HT1080 (cell line): Measurements from ENCODE around the gene TRIP12. TPM values are rescaled to one million over a fixed set of nuclear protein-coding genes. Genes with fewer than 3 reads are reported as not detected.
A peak's percentile ranks its signal among the peaks of the same experiment; 100 is the strongest.
"Not testable (repeated sequence)": the region's sequence is repeated elsewhere in the genome, so short reads cannot be mapped to it uniquely, and the experiment has no call there.

Experiments
- DNase-seq: peaks from one replicate; pipeline ENCODE4 v3.0.0-alpha.2; 2015; ENCODE audit warnings: low read depth
- total RNA-seq: library from RNA; depleted of rRNA; stranded (reverse); fragments of >200 nt; shearing (Covaris generic); gene quantifications from 2 replicates; pipeline ENCODE4 v1.2.3, GENCODE V29; 2014

TRIP12 gene
- total RNA-seq, 1 experiment from 2014 or later, result 179 TPM

GRCh38 chr2:229921101-229921891 is 513 bp downstream of the TRIP12 start:
- DNase-seq, result peak; percentile 62

- DNase-seq, result no peak
Observed at GRCh38 chr2:229920011-229920641, 1.7 kb downstream of the TRIP12 start.

GRCh38 chr2:229917793-229918192 is 4.0 kb downstream of the TRIP12 start:
- DNase-seq, result no peak

GRCh38 chr2:229914171-229914570 is 7.6 kb downstream of the TRIP12 start:
- DNase-seq, result no peak

- no peak for DNase-seq
Observed at GRCh38 chr2:229910832-229911412, 10.9 kb downstream of the TRIP12 start.

GRCh38 chr2:229910147-229910831 is 11.5 kb downstream of the TRIP12 start:
- DNase-seq, result no peak

- no peak for DNase-seq
Observed at GRCh38 chr2:229909090-229909489, 12.7 kb downstream of the TRIP12 start.

- no peak for DNase-seq
Observed at GRCh38 chr2:229905601-229906000, 16.2 kb downstream of the TRIP12 start.

GRCh38 chr2:229903037-229903436 is 18.8 kb downstream of the TRIP12 start:
- no peak for DNase-seq

- DNase-seq, result peak; percentile 80
Observed at GRCh38 chr2:229901819-229902218, 20.0 kb downstream of the TRIP12 start.

GRCh38 chr2:229900514-229900913 is 21.3 kb downstream of the TRIP12 start:
- not testable (repeated sequence) for DNase-seq

- DNase-seq, result no peak
Observed at GRCh38 chr2:229900012-229900411, 21.8 kb downstream of the TRIP12 start.

- no peak for DNase-seq
Observed at GRCh38 chr2:229899604-229900003, 22.2 kb downstream of the TRIP12 start.

GRCh38 chr2:229896857-229897256 is 25.0 kb downstream of the TRIP12 start:
- DNase-seq, result no peak

- no peak for DNase-seq
Observed at GRCh38 chr2:229889023-229889422, 32.8 kb downstream of the TRIP12 start.

- no peak for DNase-seq
Observed at GRCh38 chr2:229888031-229888430, 33.8 kb downstream of the TRIP12 start.

GRCh38 chr2:229887441-229887840 is 34.4 kb downstream of the TRIP12 start:
- no peak for DNase-seq

- no peak for DNase-seq
Observed at GRCh38 chr2:229884775-229885699, 36.8 kb downstream of the TRIP12 start.

GRCh38 chr2:229882583-229882982 is 39.2 kb downstream of the TRIP12 start:
- DNase-seq, result no peak

- no peak for DNase-seq
Observed at GRCh38 chr2:229880892-229881586, 40.8 kb downstream of the TRIP12 start.
